OCI-LY7 (cell line): ENCODE data around the gene LZTS2.

ENCODE experiments used
- EZH2phosphoT487 ChIP-seq: fragments of 200-600 bp; sonication (generic); IDR thresholded peaks from 2 replicates; pipeline ENCODE4 v1.6.1; 2018; ENCODE audit warnings: low read depth, borderline replicate concordance, mild to moderate bottlenecking, mixed run types, antibody characterized with exemption, low read length, moderate library complexity, mixed read lengths
- TF ChIP-seq, protein P1 (sequence below): fragments of 200-600 bp; sonication (generic); conservative IDR thresholded peaks from 2 replicates; pipeline ENCODE4 v1.5.1; 2014; ENCODE audit warnings: mild to moderate bottlenecking, antibody characterized with exemption, low read length, moderate library complexity, mixed read lengths

DNA sequence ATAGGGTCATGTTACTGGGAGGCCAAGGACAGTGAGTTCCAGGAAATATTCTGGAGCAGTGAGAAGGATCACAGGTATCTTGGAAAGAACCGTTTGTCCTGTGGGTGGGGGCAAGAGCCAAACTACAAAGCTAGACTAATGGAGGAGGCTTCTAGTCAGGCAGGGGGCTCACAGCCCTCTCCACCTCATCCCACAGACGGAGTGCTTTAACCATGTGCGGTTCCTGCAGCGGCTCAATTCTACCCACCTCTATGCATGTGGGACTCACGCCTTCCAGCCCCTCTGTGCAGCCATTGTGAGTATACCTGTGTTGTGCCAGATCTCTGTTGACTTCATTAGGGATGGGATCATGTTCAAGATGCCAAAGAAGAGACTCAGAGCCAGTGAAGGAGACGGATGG is 22.2 kb upstream of the LZTS2 start:
- TF ChIP-seq, protein P1, sequence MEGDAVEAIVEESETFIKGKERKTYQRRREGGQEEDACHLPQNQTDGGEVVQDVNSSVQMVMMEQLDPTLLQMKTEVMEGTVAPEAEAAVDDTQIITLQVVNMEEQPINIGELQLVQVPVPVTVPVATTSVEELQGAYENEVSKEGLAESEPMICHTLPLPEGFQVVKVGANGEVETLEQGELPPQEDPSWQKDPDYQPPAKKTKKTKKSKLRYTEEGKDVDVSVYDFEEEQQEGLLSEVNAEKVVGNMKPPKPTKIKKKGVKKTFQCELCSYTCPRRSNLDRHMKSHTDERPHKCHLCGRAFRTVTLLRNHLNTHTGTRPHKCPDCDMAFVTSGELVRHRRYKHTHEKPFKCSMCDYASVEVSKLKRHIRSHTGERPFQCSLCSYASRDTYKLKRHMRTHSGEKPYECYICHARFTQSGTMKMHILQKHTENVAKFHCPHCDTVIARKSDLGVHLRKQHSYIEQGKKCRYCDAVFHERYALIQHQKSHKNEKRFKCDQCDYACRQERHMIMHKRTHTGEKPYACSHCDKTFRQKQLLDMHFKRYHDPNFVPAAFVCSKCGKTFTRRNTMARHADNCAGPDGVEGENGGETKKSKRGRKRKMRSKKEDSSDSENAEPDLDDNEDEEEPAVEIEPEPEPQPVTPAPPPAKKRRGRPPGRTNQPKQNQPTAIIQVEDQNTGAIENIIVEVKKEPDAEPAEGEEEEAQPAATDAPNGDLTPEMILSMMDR = no peak
- TF ChIP-seq EZH2phosphoT487 = no peak
